ENCODE results near the gene TIAM2.
"Not testable (repeated sequence)": the region's sequence is repeated elsewhere in the genome, so short reads cannot be mapped to it uniquely, and the experiment has no call there.

Gene TIAM2

GRCh38 chr6:155195903-155196302 is 200.8 kb downstream of the TIAM2 start:
- no peak for DNase-seq (ENCODE audit: low read depth in 3 of 3)

GRCh38 chr6:155196911-155197310 is 201.8 kb downstream of the TIAM2 start:
- DNase-seq (ENCODE audit: low read depth in 3 of 3): no peak

GRCh38 chr6:155197932-155198331 is 202.8 kb downstream of the TIAM2 start:
- no peak for DNase-seq (ENCODE audit: low read depth in 3 of 3)

GRCh38 chr6:155200012-155200411 is 204.9 kb downstream of the TIAM2 start:
- no peak for DNase-seq (ENCODE audit: low read depth in 3 of 3)

GRCh38 chr6:155201461-155202226 is 206.5 kb downstream of the TIAM2 start:
- DNase-seq (ENCODE audit: low read depth in 3 of 3): no peak

- no peak for DNase-seq (ENCODE audit: low read depth in 3 of 3)
Observed at GRCh38 chr6:155207223-155207622, 212.1 kb downstream of the TIAM2 start.

GRCh38 chr6:155212106-155212505 is 217.0 kb downstream of the TIAM2 start:
- no peak for DNase-seq (ENCODE audit: low read depth in 3 of 3)

- no peak for DNase-seq (ENCODE audit: low read depth in 3 of 3)
Observed at GRCh38 chr6:155212616-155213380, 217.7 kb downstream of the TIAM2 start.

- DNase-seq (ENCODE audit: low read depth in 3 of 3): no peak
Observed at GRCh38 chr6:155213611-155214372, 218.7 kb downstream of the TIAM2 start.

GRCh38 chr6:155215906-155216305 is 220.8 kb downstream of the TIAM2 start:
- DNase-seq (ENCODE audit: low read depth in 3 of 3): no peak

GRCh38 chr6:155216312-155217046 is 221.4 kb downstream of the TIAM2 start:
- DNase-seq (ENCODE audit: low read depth in 3 of 3): no peak

GRCh38 chr6:155218711-155219110 is 223.6 kb downstream of the TIAM2 start:
- not testable (repeated sequence) for DNase-seq (ENCODE audit: low read depth in 3 of 3)

- no peak for DNase-seq (ENCODE audit: low read depth in 3 of 3)
Observed at GRCh38 chr6:155219299-155219698, 224.2 kb downstream of the TIAM2 start.

- no peak for DNase-seq (ENCODE audit: low read depth in 3 of 3)
Observed at GRCh38 chr6:155219858-155220301, 224.8 kb downstream of the TIAM2 start.

- no peak for DNase-seq (ENCODE audit: low read depth in 3 of 3)
Observed at GRCh38 chr6:155221086-155221485, 226.0 kb downstream of the TIAM2 start.

- DNase-seq (ENCODE audit: low read depth in 3 of 3): no peak
Observed at GRCh38 chr6:155222506-155222905, 227.4 kb downstream of the TIAM2 start.

GRCh38 chr6:155223646-155224451 is 228.7 kb downstream of the TIAM2 start:
- peak in 2 of 3 experiments; percentile 8 to 21 for DNase-seq (ENCODE audit: low read depth in 3 of 3)

- DNase-seq (ENCODE audit: low read depth in 3 of 3): no peak
Observed at GRCh38 chr6:155224618-155225017, 229.5 kb downstream of the TIAM2 start.

- no peak for DNase-seq (ENCODE audit: low read depth in 3 of 3)
Observed at GRCh38 chr6:155227046-155227445, 231.9 kb downstream of the TIAM2 start.

- DNase-seq (ENCODE audit: low read depth in 3 of 3): no peak
Observed at GRCh38 chr6:155228546-155229166, 233.5 kb downstream of the TIAM2 start.

Data from stimulated activated CD4-positive, alpha-beta T cell treated with anti-CD3 and anti-CD28 coated beads, TNF-alpha, amount 100 ng/mL, for 4 hours (primary cell).